ENCODE measurements around the gene SLC22A5.

DNA sequence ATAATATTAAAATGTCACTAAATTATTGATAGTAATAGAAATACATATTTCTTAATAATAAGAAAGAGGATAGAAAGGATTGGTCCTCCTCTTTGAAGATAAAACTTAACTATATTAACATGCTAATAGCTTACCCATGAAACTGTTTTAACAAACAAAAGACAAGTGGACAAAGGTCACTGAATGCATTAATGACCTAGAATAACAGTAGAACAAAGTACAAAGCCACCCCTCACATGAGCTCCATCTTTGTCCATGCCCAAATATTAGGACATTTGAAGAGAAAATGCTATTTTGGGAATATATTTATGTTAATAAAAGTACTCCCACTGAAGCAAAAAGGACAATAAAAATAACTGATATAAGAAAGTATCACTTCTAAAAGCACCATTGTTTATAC is 34.1 kb upstream of the SLC22A5 start:
- TF ChIP-seq, protein P1, sequence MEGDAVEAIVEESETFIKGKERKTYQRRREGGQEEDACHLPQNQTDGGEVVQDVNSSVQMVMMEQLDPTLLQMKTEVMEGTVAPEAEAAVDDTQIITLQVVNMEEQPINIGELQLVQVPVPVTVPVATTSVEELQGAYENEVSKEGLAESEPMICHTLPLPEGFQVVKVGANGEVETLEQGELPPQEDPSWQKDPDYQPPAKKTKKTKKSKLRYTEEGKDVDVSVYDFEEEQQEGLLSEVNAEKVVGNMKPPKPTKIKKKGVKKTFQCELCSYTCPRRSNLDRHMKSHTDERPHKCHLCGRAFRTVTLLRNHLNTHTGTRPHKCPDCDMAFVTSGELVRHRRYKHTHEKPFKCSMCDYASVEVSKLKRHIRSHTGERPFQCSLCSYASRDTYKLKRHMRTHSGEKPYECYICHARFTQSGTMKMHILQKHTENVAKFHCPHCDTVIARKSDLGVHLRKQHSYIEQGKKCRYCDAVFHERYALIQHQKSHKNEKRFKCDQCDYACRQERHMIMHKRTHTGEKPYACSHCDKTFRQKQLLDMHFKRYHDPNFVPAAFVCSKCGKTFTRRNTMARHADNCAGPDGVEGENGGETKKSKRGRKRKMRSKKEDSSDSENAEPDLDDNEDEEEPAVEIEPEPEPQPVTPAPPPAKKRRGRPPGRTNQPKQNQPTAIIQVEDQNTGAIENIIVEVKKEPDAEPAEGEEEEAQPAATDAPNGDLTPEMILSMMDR (IDR thresholded peaks at IDR 0.05) = no peak
- no peak for TF ChIP-seq POLR2A (IDR thresholded peaks at IDR 0.05)
